Esophagus squamous epithelium (tissue), 5 donors: ENCODE measurements around the gene ZMYND10. TPM values are rescaled to one million over a fixed set of nuclear protein-coding genes. Genes with fewer than 3 reads are reported as not detected.

ENCODE experiments used
- DNase-seq: peaks from one replicate; lab custom pipeline; 2025; lab: John Stamatoyannopoulos, UW
- H3K27ac ChIP-seq, 4 donors: fragments of 200-600 bp; sonication (generic); one replicate each; pipeline ENCODE4 v1.5.1; 2016 to 2019; ENCODE audit warnings: mild to moderate bottlenecking in 1 of 4
- H3K27me3 ChIP-seq, 4 donors: fragments of 200-600 bp; sonication (generic); 1 replicate in 3 of 4; 2 replicates in 1 of 4; pipeline versions ENCODE4 v1.5.1 to v1.6.0; 2017 to 2021; ENCODE audit warnings: antibody characterized with exemption in 1 of 4
- H3K36me3 ChIP-seq, 3 donors: fragments of 200-600 bp; sonication (generic); one replicate each; pipeline ENCODE4 v1.5.1; 2016 to 2019
- H3K4me1 ChIP-seq, 3 donors: fragments of 200-600 bp; sonication (generic); one replicate each; pipeline ENCODE4 v1.5.1; 2017 to 2019
- H3K4me3 ChIP-seq, 4 donors: fragments of 200-600 bp; sonication (generic); 1 replicate in 3 of 4; 2 replicates in 1 of 4; pipeline ENCODE4 v1.5.1; 2016 to 2019; ENCODE audit warnings: mild to moderate bottlenecking in 2 of 4, moderate library complexity in 1 of 4
- H3K9me3 ChIP-seq, 3 donors: fragments of 200-600 bp; sonication (generic); one replicate each; pipeline ENCODE4 v1.5.1; 2016 to 2019
- CTCF ChIP-seq, 6 experiments: fragments of 450-650 bp in 4 of 6; fragments of 200-600 bp in 2 of 6; sonication (generic) in 2 of 6; IDR thresholded peaks; one replicate each; pipeline ENCODE4 v1.5.1; 2016 to 2019; ENCODE audit warnings: antibody characterized with exemption in 6 of 6, mild to moderate bottlenecking in 4 of 6, moderate library complexity in 4 of 6
- POLR2A ChIP-seq, 4 donors: fragments of 450-650 bp; IDR thresholded peaks; one replicate each; pipeline ENCODE4 v1.6.1; 2017; ENCODE audit warnings: antibody characterized with exemption in 4 of 4, mild to moderate bottlenecking in 4 of 4, moderate library complexity in 3 of 4
- WGBS, 2 donors: methylation state at CpG; one replicate each; pipeline ENCODE4 v1.1.5; 2018; 5-methylcytosine and 5-hydroxymethylcytosine counted together
- intact Hi-C: fragments of 100-400 bp; cut with DNase I; formaldehyde crosslinking; loops from one replicate; pipeline ENCODE4 v1.15.0; 2022
- total RNA-seq, 4 donors: library from RNA; depleted of rRNA; stranded (reverse); fragments of >200 nt; gene quantifications; one replicate each; pipeline ENCODE4 v1.1.0, GENCODE V29; 2016
- donor health status: DM: yes; HTN: yes; CAD: no.

ZMYND10 gene
- total RNA-seq, 4 donors from 2014 or later, result 1.1 TPM; not detected in 3

GRCh38 chr3:50375258-50375931, 29.9 kb upstream of the ZMYND10 start:
- Histone ChIP-seq H3K9me3 (no peaks in the 10 kb centered on the region), H3K27ac (no peak overlapping the region), H3K4me1 (no peaks in the 10 kb centered on the region), H3K36me3 (no peaks in the 10 kb centered on the region), H3K4me3 (no peak overlapping the region), H3K27me3 (peaks cover 0 to 7% (median 0%) of the 10 kb centered on the region in 4 donors)
- intact Hi-C loops, result loop anchor here (10.0 kb wide), 1 partner anchor 159 kb away; no protein-coding TSS in a partner anchor
- no peak for DNase-seq
- WGBS, 2 donors, result 56 to 58% methylated on average over 5 to 7 of the region's 7 CpGs
- TF ChIP-seq CTCF (IDR thresholded peaks at IDR 0.05) (no peak), POLR2A (IDR thresholded peaks at IDR 0.05) (no peak)

GRCh38 chr3:50374363-50375257, 29.1 kb upstream of the ZMYND10 start:
- Histone ChIP-seq H3K9me3 (no peaks in the 10 kb centered on the region), H3K4me1 (no peaks in the 10 kb centered on the region), H3K27ac (no peak overlapping the region), H3K4me3 (no peak overlapping the region), H3K27me3 (peaks cover 0 to 13% (median 0%) of the 10 kb centered on the region in 4 donors), H3K36me3 (no peaks in the 10 kb centered on the region)
- TF ChIP-seq CTCF (IDR thresholded peaks at IDR 0.05) (no peak), POLR2A (IDR thresholded peaks at IDR 0.05) (no peak)
- no peak for DNase-seq
- WGBS, 2 donors, result 60 to 65% methylated on average over 12 to 14 of the region's 22 CpGs
- intact Hi-C loops, result loop anchor here (10.0 kb wide), 1 partner anchor 160 kb away; no protein-coding TSS in a partner anchor

GRCh38 chr3:50373146-50374051, 27.9 kb upstream of the ZMYND10 start:
- intact Hi-C loops, result loop anchor here (10.0 kb wide), 1 partner anchor 161 kb away; no protein-coding TSS in a partner anchor
- Histone ChIP-seq H3K36me3 (no peaks in the 10 kb centered on the region), H3K4me3 (no peak overlapping the region), H3K27ac (no peak overlapping the region), H3K27me3 (peaks cover 0 to 13% (median 0%) of the 10 kb centered on the region in 4 donors), H3K4me1 (no peaks in the 10 kb centered on the region), H3K9me3 (no peaks in the 10 kb centered on the region)
- no peak for DNase-seq
- 42 to 50% methylated on average over 12 of the region's 12 CpGs for WGBS, 2 donors
- TF ChIP-seq CTCF (IDR thresholded peaks at IDR 0.05), result no peak
- TF ChIP-seq POLR2A (IDR thresholded peaks at IDR 0.05), result no peak

GRCh38 chr3:50372349-50372748, 26.8 kb upstream of the ZMYND10 start:
- Histone ChIP-seq H3K9me3 (no peaks in the 10 kb centered on the region), H3K4me3 (no peak overlapping the region), H3K36me3 (no peaks in the 10 kb centered on the region), H3K27ac (no peak overlapping the region), H3K4me1 (no peaks in the 10 kb centered on the region), H3K27me3 (peaks cover 0 to 13% (median 0%) of the 10 kb centered on the region in 4 donors)
- DNase-seq, result no peak
- TF ChIP-seq CTCF (IDR thresholded peaks at IDR 0.05), result no peak
- no peak for TF ChIP-seq POLR2A (IDR thresholded peaks at IDR 0.05)
- intact Hi-C loops, result loop anchor here (10.0 kb wide), 1 partner anchor 162 kb away; no protein-coding TSS in a partner anchor
- WGBS, 2 donors, result 45% methylated on average over 6 of the region's 8 CpGs; no CpG with 5 or more reads in 1 of the 2 donors
